ENCODE data around the gene OTUD7B. TPM values are rescaled to one million over a fixed set of nuclear protein-coding genes. Genes with fewer than 3 reads are reported as not detected.

Gene OTUD7B
- total and polyA plus RNA-seq, 2 of the 8 experiments (the other 6 are each of a cell fraction or from before 2014, with no cell fraction given) = 4.2 to 21.5 TPM

DNA sequence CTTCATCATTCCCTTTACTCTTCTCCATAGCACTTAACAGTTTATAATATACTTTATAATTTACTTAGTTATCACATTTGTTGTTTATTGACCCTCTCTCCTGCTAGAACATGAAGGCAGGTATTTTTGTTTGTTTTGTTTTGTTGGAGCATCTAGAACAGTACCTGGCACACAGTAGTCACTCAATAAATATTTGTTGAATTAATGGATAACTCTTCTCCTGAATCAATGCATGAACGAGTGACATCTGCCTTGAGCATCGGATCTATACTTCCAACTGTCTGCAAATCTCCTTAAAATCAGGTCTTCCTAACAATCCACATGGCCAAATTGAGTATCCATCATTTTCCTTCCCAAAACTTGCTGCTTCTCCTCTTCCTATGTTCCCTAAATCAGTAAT is 38.0 kb downstream of the OTUD7B start (continued):
- TF ChIP-seq, protein P1, sequence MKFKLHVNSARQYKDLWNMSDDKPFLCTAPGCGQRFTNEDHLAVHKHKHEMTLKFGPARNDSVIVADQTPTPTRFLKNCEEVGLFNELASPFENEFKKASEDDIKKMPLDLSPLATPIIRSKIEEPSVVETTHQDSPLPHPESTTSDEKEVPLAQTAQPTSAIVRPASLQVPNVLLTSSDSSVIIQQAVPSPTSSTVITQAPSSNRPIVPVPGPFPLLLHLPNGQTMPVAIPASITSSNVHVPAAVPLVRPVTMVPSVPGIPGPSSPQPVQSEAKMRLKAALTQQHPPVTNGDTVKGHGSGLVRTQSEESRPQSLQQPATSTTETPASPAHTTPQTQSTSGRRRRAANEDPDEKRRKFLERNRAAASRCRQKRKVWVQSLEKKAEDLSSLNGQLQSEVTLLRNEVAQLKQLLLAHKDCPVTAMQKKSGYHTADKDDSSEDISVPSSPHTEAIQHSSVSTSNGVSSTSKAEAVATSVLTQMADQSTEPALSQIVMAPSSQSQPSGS (IDR thresholded peaks at IDR 0.05; ENCODE audit: low read length) = no peak

Data from H1 (cell line).